GM23338 (cell line): Measurements from ENCODE around the gene KCNJ13. TPM values are rescaled to one million over a fixed set of nuclear protein-coding genes. Genes with fewer than 3 reads are reported as not detected.

Experiments used
- ATAC-seq: fragments of 200-7000 bp; cut with Tn5 transposase; 3 replicates; pipeline ENCODE4 v1.9.1; 2020
- DNase-seq: peaks from one replicate; pipeline ENCODE4 v3.0.0-alpha.2; 2015; ENCODE audit warnings: low spot score
- H2AFZ ChIP-seq: fragments of 200-600 bp; sonication (generic); 2 replicates; pipeline ENCODE4 v1.8.0; 2016; ENCODE audit warnings: antibody characterized with exemption, mild to moderate bottlenecking, moderate library complexity
- H3F3A ChIP-seq: fragments of 200-600 bp; sonication (generic); replicated peaks from 2 replicates; pipeline ENCODE4 v1.8.0; 2017; ENCODE audit warnings: antibody characterized with exemption, mixed run types, low read depth
- H3K27ac ChIP-seq: fragments of 200-600 bp; sonication (generic); 2 replicates; pipeline ENCODE4 v1.6.1; 2016; ENCODE audit warnings: low read depth
- H3K27me3 ChIP-seq: fragments of 200-600 bp; sonication (generic); 2 replicates; pipeline ENCODE4 v1.8.0; 2016; ENCODE audit warnings: mild to moderate bottlenecking, mixed run types, moderate library complexity; ENCODE audit not compliant: insufficient read depth
- H3K36me3 ChIP-seq: fragments of 200-600 bp; sonication (generic); 2 replicates; pipeline ENCODE4 v1.8.0; 2016; ENCODE audit warnings: mild to moderate bottlenecking; ENCODE audit not compliant: insufficient read depth
- H3K4me1 ChIP-seq: fragments of 200-600 bp; sonication (generic); 2 replicates; pipeline ENCODE4 v1.8.0; 2016; ENCODE audit warnings: mild to moderate bottlenecking, moderate library complexity; ENCODE audit not compliant: insufficient read depth
- H3K4me2 ChIP-seq: fragments of 200-600 bp; sonication (generic); 2 replicates; pipeline ENCODE4 v1.7.1; 2017; ENCODE audit warnings: mixed run types
- H3K4me3 ChIP-seq: fragments of 200-600 bp; sonication (generic); 2 replicates; pipeline ENCODE4 v1.6.1; 2016; ENCODE audit warnings: mixed run types
- H3K79me2 ChIP-seq: fragments of 200-600 bp; sonication (generic); replicated peaks from 2 replicates; pipeline ENCODE4 v1.8.0; 2017; ENCODE audit warnings: mild to moderate bottlenecking; ENCODE audit not compliant: insufficient read depth
- H3K9me2 ChIP-seq: fragments of 200-600 bp; sonication (generic); 2 replicates; pipeline ENCODE4 v1.8.0; 2017; ENCODE audit not compliant: insufficient read depth
- H4K20me1 ChIP-seq: fragments of 200-600 bp; sonication (generic); replicated peaks from 2 replicates; pipeline ENCODE4 v1.8.0; 2017; ENCODE audit warnings: mild to moderate bottlenecking; ENCODE audit not compliant: insufficient read depth
- H3K27ac Mint-ChIP-seq: 2 replicates; pipeline ENCODE4 v1.8.0; 2020; ENCODE audit warnings: inconsistent platforms, mild to moderate bottlenecking, moderate library complexity, mixed read lengths
- H3K27me3 Mint-ChIP-seq: 3 replicates; pipeline ENCODE4 v1.8.0; 2022; ENCODE audit warnings: low read depth, mild to moderate bottlenecking, moderate library complexity, mixed read lengths, inconsistent platforms; ENCODE audit not compliant: insufficient read depth, poor library complexity
- H3K36me3 Mint-ChIP-seq: 3 replicates; pipeline ENCODE4 v1.8.0; 2021; ENCODE audit warnings: low read depth, mild to moderate bottlenecking, inconsistent platforms, moderate library complexity, mixed read lengths
- H3K4me1 Mint-ChIP-seq: 3 replicates; pipeline ENCODE4 v1.8.0; 2020; ENCODE audit warnings: mild to moderate bottlenecking, inconsistent platforms, mixed read lengths
- H3K4me3 Mint-ChIP-seq: 3 replicates; pipeline ENCODE4 v1.8.0; 2021; ENCODE audit warnings: moderate library complexity, mild to moderate bottlenecking, inconsistent platforms, mixed read lengths
- H3K9me3 Mint-ChIP-seq: 3 replicates; pipeline ENCODE4 v1.8.0; 2020; ENCODE audit warnings: moderate library complexity, mild to moderate bottlenecking, inconsistent platforms, mixed read lengths
- CREB1 ChIP-seq: fragments of 250-450 bp; sonication (Bioruptor Pico); IDR thresholded peaks from 2 replicates; pipeline ENCODE4 v1.5.0; 2020; ENCODE audit warnings: low read depth, mild to moderate bottlenecking, moderate library complexity
- EZH2phosphoT487 ChIP-seq: fragments of 200-600 bp; sonication (generic); IDR thresholded peaks from one replicate; pipeline ENCODE4 v1.8.1; 2018; ENCODE audit warnings: antibody characterized with exemption; ENCODE audit not compliant: unreplicated experiment
- REST ChIP-seq: IDR thresholded peaks from one replicate; pipeline ENCODE4 v1.6.1; 2018; ENCODE audit warnings: antibody characterized with exemption; ENCODE audit not compliant: unreplicated experiment
- polyA plus RNA-seq: library from polyadenylated mRNA; unstranded; fragments of >200 nt; fragmentation: Nextera tagmentation; extraction: Ambion mirVana; gene quantifications from 2 replicates; pipeline ENCODE4 v1.2.1, GENCODE V29; 2016
- total RNA-seq: library from RNA; depleted of rRNA; stranded (reverse); fragments of >200 nt; shearing (Covaris generic); gene quantifications from 2 replicates; pipeline ENCODE4 v1.2.3, GENCODE V29; 2014
- TF ChIP-seq, protein P1 (sequence below): fragments of 250-450 bp; sonication (Bioruptor Pico); IDR thresholded peaks from 2 replicates; pipeline ENCODE4 v1.5.0; 2020; ENCODE audit warnings: mild to moderate bottlenecking, moderate library complexity
- TF ChIP-seq, protein P2 (sequence below), 2 experiments: fragments of 200-600 bp in 1 of 2; sonication (generic) in 1 of 2; conservative IDR thresholded peaks; 2 replicates each; pipeline versions ENCODE4 v1.5.1 to v1.6.1; 2016 to 2017; ENCODE audit warnings: antibody characterized with exemption in 2 of 2, low read depth in 2 of 2, mild to moderate bottlenecking in 2 of 2, moderate library complexity in 1 of 2

The KCNJ13 gene
- total and polyA plus RNA-seq, 2 experiments from 2014 or later: 0.37 TPM; not detected in 1

DNA sequence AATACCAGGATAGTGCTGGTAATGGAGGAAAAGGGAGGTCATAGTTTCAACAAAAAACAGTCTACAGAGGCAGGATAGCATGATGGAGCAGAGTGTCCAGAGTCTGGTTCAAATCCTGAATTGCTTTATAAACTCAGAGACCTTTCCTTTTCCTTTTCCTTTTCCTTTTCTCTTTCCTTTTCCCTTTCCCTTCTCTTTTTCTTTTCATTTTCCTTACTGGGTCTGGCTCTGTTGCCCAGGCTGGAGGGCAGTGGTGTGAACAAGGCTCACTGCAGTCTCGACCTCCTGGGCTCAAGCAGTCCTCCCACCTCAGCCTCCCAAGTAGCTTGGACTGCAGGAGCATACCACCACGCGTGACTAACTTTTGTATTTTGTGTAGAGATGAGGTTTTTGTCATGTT lies 47.6 kb downstream of the KCNJ13 start (continued):
- TF ChIP-seq, protein P1, sequence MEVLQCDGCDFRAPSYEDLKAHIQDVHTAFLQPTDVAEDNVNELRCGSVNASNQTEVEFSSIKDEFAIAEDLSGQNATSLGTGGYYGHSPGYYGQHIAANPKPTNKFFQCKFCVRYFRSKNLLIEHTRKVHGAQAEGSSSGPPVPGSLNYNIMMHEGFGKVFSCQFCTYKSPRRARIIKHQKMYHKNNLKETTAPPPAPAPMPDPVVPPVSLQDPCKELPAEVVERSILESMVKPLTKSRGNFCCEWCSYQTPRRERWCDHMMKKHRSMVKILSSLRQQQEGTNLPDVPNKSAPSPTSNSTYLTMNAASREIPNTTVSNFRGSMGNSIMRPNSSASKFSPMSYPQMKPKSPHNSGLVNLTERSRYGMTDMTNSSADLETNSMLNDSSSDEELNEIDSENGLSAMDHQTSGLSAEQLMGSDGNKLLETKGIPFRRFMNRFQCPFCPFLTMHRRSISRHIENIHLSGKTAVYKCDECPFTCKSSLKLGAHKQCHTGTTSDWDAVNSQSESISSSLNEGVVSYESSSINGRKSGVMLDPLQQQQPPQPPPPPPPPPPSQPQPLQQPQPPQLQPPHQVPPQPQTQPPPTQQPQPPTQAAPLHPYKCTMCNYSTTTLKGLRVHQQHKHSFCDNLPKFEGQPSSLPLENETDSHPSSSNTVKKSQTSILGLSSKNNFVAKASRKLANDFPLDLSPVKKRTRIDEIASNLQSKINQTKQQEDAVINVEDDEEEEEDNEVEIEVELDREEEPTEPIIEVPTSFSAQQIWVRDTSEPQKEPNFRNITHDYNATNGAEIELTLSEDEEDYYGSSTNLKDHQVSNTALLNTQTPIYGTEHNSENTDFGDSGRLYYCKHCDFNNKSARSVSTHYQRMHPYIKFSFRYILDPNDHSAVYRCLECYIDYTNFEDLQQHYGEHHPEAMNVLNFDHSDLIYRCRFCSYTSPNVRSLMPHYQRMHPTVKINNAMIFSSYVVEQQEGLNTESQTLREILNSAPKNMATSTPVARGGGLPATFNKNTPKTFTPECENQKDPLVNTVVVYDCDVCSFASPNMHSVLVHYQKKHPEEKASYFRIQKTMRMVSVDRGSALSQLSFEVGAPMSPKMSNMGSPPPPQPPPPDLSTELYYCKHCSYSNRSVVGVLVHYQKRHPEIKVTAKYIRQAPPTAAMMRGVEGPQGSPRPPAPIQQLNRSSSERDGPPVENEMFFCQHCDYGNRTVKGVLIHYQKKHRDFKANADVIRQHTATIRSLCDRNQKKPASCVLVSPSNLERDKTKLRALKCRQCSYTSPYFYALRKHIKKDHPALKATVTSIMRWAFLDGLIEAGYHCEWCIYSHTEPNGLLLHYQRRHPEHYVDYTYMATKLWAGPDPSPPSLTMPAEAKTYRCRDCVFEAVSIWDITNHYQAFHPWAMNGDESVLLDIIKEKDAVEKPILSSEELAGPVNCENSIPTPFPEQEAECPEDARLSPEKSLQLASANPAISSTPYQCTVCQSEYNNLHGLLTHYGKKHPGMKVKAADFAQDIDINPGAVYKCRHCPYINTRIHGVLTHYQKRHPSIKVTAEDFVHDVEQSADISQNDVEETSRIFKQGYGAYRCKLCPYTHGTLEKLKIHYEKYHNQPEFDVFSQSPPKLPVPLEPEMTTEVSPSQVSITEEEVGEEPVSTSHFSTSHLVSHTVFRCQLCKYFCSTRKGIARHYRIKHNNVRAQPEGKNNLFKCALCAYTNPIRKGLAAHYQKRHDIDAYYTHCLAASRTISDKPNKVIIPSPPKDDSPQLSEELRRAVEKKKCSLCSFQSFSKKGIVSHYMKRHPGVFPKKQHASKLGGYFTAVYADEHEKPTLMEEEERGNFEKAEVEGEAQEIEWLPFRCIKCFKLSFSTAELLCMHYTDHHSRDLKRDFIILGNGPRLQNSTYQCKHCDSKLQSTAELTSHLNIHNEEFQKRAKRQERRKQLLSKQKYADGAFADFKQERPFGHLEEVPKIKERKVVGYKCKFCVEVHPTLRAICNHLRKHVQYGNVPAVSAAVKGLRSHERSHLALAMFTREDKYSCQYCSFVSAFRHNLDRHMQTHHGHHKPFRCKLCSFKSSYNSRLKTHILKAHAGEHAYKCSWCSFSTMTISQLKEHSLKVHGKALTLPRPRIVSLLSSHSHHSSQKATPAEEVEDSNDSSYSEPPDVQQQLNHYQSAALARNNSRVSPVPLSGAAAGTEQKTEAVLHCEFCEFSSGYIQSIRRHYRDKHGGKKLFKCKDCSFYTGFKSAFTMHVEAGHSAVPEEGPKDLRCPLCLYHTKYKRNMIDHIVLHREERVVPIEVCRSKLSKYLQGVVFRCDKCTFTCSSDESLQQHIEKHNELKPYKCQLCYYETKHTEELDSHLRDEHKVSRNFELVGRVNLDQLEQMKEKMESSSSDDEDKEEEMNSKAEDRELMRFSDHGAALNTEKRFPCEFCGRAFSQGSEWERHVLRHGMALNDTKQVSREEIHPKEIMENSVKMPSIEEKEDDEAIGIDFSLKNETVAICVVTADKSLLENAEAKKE (CRISPR knock-in tag): no peak
- TF ChIP-seq EZH2phosphoT487: no peak
- TF ChIP-seq, protein P2, sequence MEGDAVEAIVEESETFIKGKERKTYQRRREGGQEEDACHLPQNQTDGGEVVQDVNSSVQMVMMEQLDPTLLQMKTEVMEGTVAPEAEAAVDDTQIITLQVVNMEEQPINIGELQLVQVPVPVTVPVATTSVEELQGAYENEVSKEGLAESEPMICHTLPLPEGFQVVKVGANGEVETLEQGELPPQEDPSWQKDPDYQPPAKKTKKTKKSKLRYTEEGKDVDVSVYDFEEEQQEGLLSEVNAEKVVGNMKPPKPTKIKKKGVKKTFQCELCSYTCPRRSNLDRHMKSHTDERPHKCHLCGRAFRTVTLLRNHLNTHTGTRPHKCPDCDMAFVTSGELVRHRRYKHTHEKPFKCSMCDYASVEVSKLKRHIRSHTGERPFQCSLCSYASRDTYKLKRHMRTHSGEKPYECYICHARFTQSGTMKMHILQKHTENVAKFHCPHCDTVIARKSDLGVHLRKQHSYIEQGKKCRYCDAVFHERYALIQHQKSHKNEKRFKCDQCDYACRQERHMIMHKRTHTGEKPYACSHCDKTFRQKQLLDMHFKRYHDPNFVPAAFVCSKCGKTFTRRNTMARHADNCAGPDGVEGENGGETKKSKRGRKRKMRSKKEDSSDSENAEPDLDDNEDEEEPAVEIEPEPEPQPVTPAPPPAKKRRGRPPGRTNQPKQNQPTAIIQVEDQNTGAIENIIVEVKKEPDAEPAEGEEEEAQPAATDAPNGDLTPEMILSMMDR (conservative IDR thresholded peaks at IDR 0.05; ENCODE audit: low read depth in 2 of 2): no peak
- TF ChIP-seq CREB1: no peak

DNA sequence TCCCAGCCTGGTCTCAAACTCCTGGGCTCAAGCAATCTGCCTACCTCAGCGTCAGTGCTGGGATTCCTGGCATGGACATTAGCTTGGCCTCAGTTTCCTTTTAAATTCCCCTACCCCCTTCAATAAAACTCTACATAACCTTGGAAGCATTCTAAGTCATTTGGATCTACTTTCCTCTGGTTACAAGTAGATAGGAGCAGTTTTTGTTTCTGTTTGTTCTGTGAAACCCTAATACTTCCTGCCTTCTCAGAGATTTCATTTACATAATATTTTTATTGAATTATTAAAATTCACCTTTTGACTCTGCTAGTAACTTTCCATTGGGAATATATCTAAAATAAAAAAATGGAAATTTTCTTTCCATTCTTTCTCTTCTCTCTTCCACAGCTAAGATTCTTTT lies 53.3 kb downstream of the KCNJ13 start:
- no peak for DNase-seq
- Histone ChIP-seq H2AFZ (no peak overlapping the region), H3K4me2 (no peak overlapping the region), H3F3A (no peaks in the 10 kb centered on the region), H3K36me3 (0 out of 2 replicates have a peak, but pooled peaks cover 3% of the 10 kb centered on the region), H3K9me2 (no peaks in the 10 kb centered on the region), H3K79me2 (peaks cover 96% of the 10 kb centered on the region), H3K4me1 (no peaks in the 10 kb centered on the region), H4K20me1 (peaks cover 64% of the 10 kb centered on the region), H3K27me3 (no peaks in the 10 kb centered on the region), H3K4me3 (no peak overlapping the region), H3K27ac (no peak overlapping the region)
- Mint-ChIP-seq H3K36me3 (peaks cover 29% of the 10 kb centered on the region; the same call in 2 of the 3 replicates), H3K27me3 (peaks cover 2% of the 10 kb centered on the region), H3K27ac (no peak overlapping the region), H3K9me3 (no peaks in the 10 kb centered on the region), H3K4me3 (no peak overlapping the region), H3K4me1 (peaks cover 3% of the 10 kb centered on the region; the same call in 1 of the 3 replicates)
- no peak for ATAC-seq
- TF ChIP-seq REST (no peak), CREB1 (no peak)
